ENCODE data around the gene LANCL2.

DNA sequence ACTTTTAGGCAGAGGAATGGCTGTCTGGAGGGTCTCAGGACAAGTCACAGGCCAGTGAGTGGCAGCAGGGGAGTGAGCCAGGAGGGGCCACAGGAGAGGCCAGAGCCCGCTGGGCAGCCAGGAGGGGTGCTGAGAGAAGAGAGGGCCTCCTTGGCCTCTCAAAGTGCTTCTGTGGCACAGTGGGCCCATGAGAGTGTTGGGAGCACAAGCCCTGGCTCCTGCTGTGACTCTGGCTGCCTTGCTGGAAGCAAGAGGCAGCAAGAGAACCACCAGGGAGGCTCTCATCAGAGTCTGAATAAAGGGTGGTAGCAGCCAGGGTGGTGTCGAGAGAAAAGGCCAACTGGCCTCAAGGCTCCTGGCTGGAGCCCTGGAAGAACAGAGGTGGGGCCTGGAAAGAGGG lies 116.0 kb downstream of the LANCL2 start:
- TF ChIP-seq, protein P1, sequence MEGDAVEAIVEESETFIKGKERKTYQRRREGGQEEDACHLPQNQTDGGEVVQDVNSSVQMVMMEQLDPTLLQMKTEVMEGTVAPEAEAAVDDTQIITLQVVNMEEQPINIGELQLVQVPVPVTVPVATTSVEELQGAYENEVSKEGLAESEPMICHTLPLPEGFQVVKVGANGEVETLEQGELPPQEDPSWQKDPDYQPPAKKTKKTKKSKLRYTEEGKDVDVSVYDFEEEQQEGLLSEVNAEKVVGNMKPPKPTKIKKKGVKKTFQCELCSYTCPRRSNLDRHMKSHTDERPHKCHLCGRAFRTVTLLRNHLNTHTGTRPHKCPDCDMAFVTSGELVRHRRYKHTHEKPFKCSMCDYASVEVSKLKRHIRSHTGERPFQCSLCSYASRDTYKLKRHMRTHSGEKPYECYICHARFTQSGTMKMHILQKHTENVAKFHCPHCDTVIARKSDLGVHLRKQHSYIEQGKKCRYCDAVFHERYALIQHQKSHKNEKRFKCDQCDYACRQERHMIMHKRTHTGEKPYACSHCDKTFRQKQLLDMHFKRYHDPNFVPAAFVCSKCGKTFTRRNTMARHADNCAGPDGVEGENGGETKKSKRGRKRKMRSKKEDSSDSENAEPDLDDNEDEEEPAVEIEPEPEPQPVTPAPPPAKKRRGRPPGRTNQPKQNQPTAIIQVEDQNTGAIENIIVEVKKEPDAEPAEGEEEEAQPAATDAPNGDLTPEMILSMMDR (IDR thresholded peaks at IDR 0.05) = no peak
- TF ChIP-seq POLR2AphosphoS5 (IDR thresholded peaks at IDR 0.05) (no peak), EP300 (IDR thresholded peaks at IDR 0.05) (no peak)
